ENCODE data around the gene MSMP.

MSMP gene

DNA sequence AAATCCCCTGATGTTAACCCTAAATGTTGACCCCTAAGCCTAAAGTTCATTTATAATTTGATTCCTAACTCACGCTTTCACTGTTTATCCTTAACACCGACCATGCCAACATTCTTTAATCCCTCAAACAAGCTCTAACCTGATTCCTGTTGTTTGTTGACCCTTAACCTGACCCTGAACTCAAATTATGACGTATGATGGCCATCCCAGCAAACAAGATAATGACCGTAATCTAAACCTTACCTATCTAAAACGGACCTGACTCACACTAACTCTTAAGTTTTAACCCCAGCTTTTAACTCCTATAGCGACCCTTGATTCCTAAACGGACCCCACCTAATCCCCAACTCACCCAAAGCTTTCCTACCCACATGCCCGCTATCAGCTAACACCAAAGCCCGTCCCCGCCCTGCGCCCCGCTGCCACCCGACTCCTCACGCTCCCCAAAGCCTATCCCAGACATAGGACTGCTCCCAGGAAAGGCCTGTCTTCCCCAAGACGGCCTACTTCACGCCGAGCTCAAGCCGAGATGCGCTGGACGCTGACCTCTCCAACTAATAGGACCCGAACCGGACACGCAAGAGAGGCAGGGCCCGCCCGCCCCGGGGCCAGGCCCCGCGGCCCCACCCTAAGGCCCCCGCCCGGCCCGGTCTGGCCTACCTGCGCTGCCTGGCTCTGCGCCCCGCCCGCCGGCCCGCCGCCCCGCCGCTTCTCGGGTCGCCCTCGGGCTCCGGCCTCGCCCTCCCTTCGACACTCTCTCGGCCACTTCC, 22.5 kb downstream of the MSMP start:
- TF ChIP-seq, protein P1, sequence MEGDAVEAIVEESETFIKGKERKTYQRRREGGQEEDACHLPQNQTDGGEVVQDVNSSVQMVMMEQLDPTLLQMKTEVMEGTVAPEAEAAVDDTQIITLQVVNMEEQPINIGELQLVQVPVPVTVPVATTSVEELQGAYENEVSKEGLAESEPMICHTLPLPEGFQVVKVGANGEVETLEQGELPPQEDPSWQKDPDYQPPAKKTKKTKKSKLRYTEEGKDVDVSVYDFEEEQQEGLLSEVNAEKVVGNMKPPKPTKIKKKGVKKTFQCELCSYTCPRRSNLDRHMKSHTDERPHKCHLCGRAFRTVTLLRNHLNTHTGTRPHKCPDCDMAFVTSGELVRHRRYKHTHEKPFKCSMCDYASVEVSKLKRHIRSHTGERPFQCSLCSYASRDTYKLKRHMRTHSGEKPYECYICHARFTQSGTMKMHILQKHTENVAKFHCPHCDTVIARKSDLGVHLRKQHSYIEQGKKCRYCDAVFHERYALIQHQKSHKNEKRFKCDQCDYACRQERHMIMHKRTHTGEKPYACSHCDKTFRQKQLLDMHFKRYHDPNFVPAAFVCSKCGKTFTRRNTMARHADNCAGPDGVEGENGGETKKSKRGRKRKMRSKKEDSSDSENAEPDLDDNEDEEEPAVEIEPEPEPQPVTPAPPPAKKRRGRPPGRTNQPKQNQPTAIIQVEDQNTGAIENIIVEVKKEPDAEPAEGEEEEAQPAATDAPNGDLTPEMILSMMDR (IDR thresholded peaks at IDR 0.05; ENCODE audit: insufficient read depth, low read depth, low read length, missing control alignments), result no peak
- DNase-seq (ENCODE audit: low read depth), result peak; percentile 41
- peak overlapping the region; percentile 87 for H3K4me3 ChIP-seq (ENCODE audit: low read length)

DNA sequence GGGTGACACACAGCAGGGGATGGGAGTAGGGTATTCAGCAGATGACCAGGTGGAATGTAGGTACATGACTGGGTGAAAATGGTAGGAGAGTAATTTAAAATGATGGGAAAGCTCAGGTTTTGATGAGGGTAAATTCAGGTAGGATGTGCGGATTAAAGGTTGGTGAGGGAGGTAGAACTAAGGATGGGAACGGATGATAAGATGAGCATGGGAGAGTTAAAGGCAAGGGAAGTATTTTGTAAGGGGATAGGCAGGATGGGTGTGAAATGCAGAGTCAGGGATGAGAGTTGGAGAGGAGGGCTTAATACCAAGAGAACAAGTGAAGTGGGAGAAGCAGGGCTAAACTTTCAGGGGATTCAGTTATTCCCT, 23.6 kb downstream of the MSMP start:
- TF ChIP-seq, protein P1 (IDR thresholded peaks at IDR 0.05; ENCODE audit: insufficient read depth, low read depth, low read length, missing control alignments), result no peak
- H3K4me3 ChIP-seq (ENCODE audit: low read length), result peak overlapping the region; percentile 87
- no peak for DNase-seq (ENCODE audit: low read depth)

DNA sequence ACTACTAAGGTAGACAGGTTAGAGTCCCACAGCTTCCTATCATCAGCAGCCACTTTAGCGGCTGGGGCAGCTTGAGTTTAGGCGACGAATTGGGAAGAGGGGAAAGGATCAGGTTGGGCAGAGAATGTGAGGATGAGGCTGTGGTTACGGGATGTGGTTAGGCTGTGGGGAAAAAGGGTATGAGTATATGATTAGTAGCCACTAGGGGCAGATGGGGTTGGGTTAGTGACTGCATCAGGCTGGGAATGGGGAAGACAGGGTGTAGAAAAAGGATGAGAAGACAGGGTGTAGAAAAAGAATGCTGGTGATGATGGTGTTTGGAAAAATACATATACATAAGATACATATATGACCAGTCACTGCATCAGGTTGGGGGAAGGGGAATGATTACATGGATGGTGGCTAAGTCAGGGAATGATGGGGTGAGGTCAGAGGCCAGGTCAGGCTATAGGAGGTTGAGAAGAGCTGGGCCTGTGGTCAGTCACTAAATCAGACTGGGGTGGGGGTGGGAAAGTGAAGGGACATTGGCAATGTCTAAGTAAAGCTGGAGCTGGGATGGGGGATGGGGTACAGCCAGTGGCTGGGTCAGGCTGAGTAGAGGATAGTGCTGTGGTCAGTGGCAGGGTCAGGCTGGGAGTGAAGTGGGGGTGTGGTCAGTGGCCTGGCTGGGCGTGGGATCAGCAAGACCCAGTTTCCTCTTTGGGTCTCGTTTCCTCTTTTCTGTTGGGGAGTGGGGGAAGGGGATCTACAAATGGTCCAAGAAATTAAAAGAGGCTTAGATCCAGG, 24.2 kb downstream of the MSMP start:
- H3K4me3 ChIP-seq (ENCODE audit: low read length), result no peak overlapping the region
- DNase-seq (ENCODE audit: low read depth), result peak; percentile 82
- TF ChIP-seq, protein P1 (IDR thresholded peaks at IDR 0.05; ENCODE audit: insufficient read depth, low read depth, low read length, missing control alignments), result peak; percentile 80

DNA sequence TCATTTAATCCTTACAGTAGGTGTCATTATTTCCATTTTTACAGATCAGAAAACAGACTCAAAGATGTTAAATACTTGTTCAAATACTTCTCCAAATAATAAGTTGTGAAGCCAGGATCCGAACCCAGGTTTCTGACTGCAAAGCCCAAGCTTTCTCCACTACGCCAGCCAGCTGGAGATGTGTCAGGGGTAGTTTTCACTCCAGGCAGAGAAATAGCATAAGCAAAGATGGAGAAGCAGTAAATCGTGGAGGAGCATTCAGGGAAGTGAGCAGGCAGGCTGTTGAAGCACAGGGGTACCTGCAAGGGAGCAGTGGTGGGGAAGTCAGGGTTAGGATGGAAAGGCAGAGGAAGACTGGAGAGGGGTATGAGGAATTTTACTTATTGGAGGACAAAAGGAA, 25.0 kb downstream of the MSMP start:
- no peak overlapping the region for H3K4me3 ChIP-seq (ENCODE audit: low read length)
- TF ChIP-seq, protein P1 (IDR thresholded peaks at IDR 0.05; ENCODE audit: insufficient read depth, low read depth, low read length, missing control alignments), result no peak
- DNase-seq (ENCODE audit: low read depth), result no peak

DNA sequence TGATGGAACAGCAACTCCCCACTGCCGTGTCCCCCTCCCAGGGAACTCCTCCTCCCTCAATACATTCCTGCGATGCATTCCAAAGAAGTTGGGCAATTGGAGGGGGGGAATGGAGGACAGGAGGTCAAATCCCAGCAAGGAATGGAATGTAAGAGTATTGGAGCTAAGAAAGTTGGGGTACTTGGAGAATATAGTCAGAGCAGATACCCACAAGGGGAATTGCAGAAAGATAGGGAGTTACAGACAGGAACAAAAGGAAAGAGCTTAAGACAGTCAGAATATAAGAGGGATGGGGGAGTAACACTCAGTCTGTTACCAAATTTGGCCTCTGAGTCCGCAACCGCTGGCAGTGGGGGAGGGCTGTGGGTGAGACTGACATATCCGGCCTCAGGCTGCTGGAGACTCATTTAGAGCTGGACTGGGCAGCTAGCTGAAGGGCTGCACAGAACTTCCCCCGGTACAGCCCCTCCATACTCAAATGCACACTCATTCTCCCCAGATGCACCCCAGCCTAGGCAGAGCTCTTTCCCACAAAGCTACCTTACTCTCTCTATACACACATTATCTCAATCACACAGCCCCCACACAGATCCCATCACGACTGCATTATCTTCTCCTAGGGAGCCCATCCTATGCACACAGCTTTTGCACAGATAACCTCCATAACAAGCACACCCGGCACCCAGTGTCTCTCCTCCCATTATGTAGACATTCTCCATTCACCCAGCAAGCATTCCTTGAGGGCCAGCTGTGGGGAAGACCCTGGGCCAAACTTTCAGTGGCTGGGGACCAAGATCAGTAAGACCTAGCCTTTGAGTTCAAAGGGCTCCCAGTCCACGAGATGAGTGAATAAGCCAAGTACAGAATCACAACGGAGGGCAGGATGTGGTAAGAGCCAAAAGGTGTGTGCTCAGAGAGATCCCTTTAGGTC, 25.8 kb downstream of the MSMP start:
- no peak overlapping the region for H3K4me3 ChIP-seq (ENCODE audit: low read length)
- TF ChIP-seq, protein P1 (IDR thresholded peaks at IDR 0.05; ENCODE audit: insufficient read depth, low read depth, low read length, missing control alignments), result no peak
- peak; percentile 72 for DNase-seq (ENCODE audit: low read depth)

DNA sequence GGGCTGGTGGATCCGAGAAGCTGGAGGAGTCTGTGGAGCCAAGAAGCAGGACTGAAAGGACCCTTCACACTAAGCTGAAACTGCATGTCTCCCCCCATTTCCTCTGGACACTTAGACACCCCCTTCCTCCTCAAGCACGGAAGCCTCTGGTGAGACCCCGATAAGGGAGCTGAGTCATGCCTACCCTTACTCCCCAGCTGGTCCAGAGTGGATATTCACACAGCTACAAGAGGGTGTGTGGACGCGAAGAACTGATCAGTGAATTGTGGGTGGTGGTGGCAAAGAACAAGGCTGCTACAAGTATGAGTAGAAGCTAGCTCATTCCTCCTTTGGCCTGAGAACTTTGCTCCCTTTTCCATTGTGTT, 26.4 kb downstream of the MSMP start:
- TF ChIP-seq, protein P1 (IDR thresholded peaks at IDR 0.05; ENCODE audit: insufficient read depth, low read depth, low read length, missing control alignments), result no peak
- no peak for DNase-seq (ENCODE audit: low read depth)
- H3K4me3 ChIP-seq (ENCODE audit: low read length), result no peak overlapping the region
